Keratinocyte (primary cell): ENCODE data around the gene DNAJA3. TPM values are rescaled to one million over a fixed set of nuclear protein-coding genes. Genes with fewer than 3 reads are reported as not detected.

Experiments
- DNase-seq: peaks from one replicate; pipeline ENCODE4 v3.0.0-alpha.2; 2011; ENCODE audit warnings: low read depth, missing footprints, low spot score
- FAIRE-seq: peaks from 2 replicates; lab custom pipeline; 2011; peaks lifted over from hg19 to GRCh38; lab: Jason Lieb, UNC
- H2AFZ ChIP-seq: 2 replicates; pipeline ENCODE4 v1.6.0; 2012; ENCODE audit warnings: low read length, control low read depth, inconsistent platforms; ENCODE audit not compliant: control insufficient read depth
- H3K27ac ChIP-seq: 2 replicates; pipeline ENCODE4 v1.5.1; 2011; ENCODE audit warnings: low read length; ENCODE audit not compliant: control insufficient read depth, insufficient read depth
- H3K27me3 ChIP-seq: 3 replicates; pipeline ENCODE4 v1.6.0; 2011; ENCODE audit warnings: low read length; ENCODE audit not compliant: control insufficient read depth, insufficient read depth; ENCODE audit errors: extremely low read depth
- H3K36me3 ChIP-seq, 2 experiments: 2 replicates in 1 of 2; 3 replicates in 1 of 2; pipeline ENCODE4 v1.5.1; 2011; ENCODE audit warnings: low read length in 2 of 2, mild to moderate bottlenecking in 1 of 2; ENCODE audit not compliant: control insufficient read depth in 2 of 2, insufficient read depth in 2 of 2; ENCODE audit errors: extremely low read depth in 1 of 2
- H3K4me1 ChIP-seq: 3 replicates; pipeline ENCODE4 v1.5.1; 2011; ENCODE audit warnings: low read length; ENCODE audit not compliant: control insufficient read depth, insufficient read depth; ENCODE audit errors: extremely low read depth
- H3K4me2 ChIP-seq: 3 replicates; pipeline ENCODE4 v1.6.0; 2011; ENCODE audit warnings: low read depth, low read length; ENCODE audit not compliant: control insufficient read depth, insufficient read depth; ENCODE audit errors: extremely low read depth
- H3K4me3 ChIP-seq, 3 experiments: fragments of 200-600 bp in 1 of 3; sonication (generic) in 1 of 3; 2 replicates in 2 of 3; 3 replicates in 1 of 3; pipeline ENCODE4 v1.5.1; 2011 to 2016; ENCODE audit warnings: low read length in 3 of 3, mild to moderate bottlenecking in 3 of 3, control low read depth in 2 of 3, inconsistent platforms in 1 of 3, low read depth in 1 of 3, mixed read lengths in 1 of 3, mixed run types in 1 of 3, moderate library complexity in 1 of 3; ENCODE audit not compliant: control insufficient read depth in 2 of 3, insufficient read depth in 2 of 3; ENCODE audit errors: extremely low read depth in 1 of 3
- H3K79me2 ChIP-seq: 2 replicates; pipeline ENCODE4 v1.6.0; 2012; ENCODE audit warnings: low read length; ENCODE audit not compliant: control insufficient read depth, insufficient read depth
- H3K9ac ChIP-seq: 3 replicates; pipeline ENCODE4 v1.6.0; 2011; ENCODE audit warnings: low read length; ENCODE audit not compliant: control insufficient read depth, insufficient read depth; ENCODE audit errors: extremely low read depth
- H3K9me1 ChIP-seq: 3 replicates; pipeline ENCODE4 v1.6.0; 2011; ENCODE audit warnings: low read length; ENCODE audit not compliant: control insufficient read depth, insufficient read depth; ENCODE audit errors: extremely low read depth
- H3K9me3 ChIP-seq: 2 replicates; pipeline ENCODE4 v1.5.1; 2012; ENCODE audit warnings: low read depth, low read length; ENCODE audit not compliant: control insufficient read depth
- H4K20me1 ChIP-seq: 3 replicates; pipeline ENCODE4 v1.6.0; 2011; ENCODE audit warnings: low read length; ENCODE audit not compliant: control insufficient read depth, insufficient read depth; ENCODE audit errors: extremely low read depth
- EZH2 ChIP-seq: IDR thresholded peaks from one replicate; pipeline ENCODE4 v1.6.1; 2012; ENCODE audit warnings: inconsistent platforms, mild to moderate bottlenecking, low read length, moderate library complexity
- dilution Hi-C: fragments of 300-500 bp; cut with MboI; formaldehyde crosslinking; loops from one replicate; pipeline ENCODE4 v1.7.0; 2020; ENCODE audit warnings: low sequenced_read_pairs; ENCODE audit not compliant: extremely low pct_ligation_motif_present
- polyA plus RNA-seq, 5 experiments: library from polyadenylated mRNA; depleted of rRNA in 3 of 5; stranded (reverse) in 3 of 5; stranded (forward) in 1 of 5; unstranded in 1 of 5; fragments of >200 nt; gene quantifications; 1 replicate in 1 of 5; 2 replicates in 3 of 5; 3 replicates in 1 of 5; pipeline versions ENCODE4 v1.2.1 to v1.2.3, GENCODE V29; 2011 to 2012; ENCODE audit warnings: missing spikeins in 2 of 5, low read depth in 1 of 5, low replicate concordance in 1 of 5
- TF ChIP-seq, protein P1 (sequence below), 3 experiments: IDR thresholded peaks in 1 of 3; conservative IDR thresholded peaks in 1 of 3; optimal IDR thresholded peaks in 1 of 3; 2 replicates in 2 of 3; 3 replicates in 1 of 3; pipeline versions ENCODE3 to v1.5.1; 2011; ENCODE audit warnings: low read length in 3 of 3, mild to moderate bottlenecking in 3 of 3, moderate library complexity in 2 of 3, control low read depth in 1 of 3, inconsistent platforms in 1 of 3; ENCODE audit not compliant: insufficient read depth in 2 of 3; ENCODE audit errors: extremely low read depth in 1 of 3

DNAJA3 gene
- polyA plus RNA-seq, 1 donor (not counting 4 experiments of a cell fraction or from before 2014, with no cell fraction given), result 48.4 TPM

DNA sequence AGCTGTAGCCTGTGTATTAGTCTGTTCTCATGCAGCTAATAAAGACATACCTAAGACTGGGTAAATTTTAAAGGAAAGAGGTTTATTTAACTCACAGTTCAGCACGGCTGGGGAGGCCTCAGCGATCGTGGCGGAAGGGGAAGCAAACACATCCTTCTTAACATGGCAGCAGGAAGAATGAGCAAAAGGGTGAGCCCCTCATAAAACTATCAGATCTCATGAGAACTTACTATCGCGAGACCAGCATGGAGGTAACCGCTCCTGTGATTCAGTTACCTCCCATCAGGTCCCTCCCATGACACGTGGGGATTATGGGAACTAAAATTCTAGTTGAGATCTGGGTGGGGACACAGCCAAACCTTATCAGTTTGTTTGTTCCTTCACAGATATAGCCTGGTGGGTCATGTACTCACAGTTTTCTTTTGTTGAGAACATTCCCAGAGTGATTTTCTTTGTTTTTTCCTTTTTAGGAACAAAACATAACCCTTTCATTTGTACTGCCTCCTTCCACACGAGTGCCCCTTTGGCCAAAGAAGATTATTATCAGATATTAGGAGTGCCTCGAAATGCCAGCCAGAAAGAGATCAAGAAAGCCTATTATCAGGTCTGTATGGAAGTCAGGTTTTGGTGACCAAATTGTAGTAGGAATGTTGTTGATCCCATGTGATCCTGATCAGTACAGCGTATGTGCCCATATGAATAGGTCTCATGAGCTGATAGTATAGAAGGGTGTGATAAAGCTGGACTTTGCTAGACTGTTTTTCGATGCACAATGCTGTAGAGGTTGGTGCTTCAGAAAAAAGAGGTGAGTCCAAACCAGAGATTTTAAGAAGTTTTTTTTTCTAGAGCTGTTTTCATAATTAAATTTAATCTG, 8.5 kb downstream of the DNAJA3 start:
- H3K36me3 ChIP-seq, result peaks cover 20 to 30% of the 10 kb centered on the region in 2 experiments
- H3K79me2 ChIP-seq, result peaks cover 50% of the 10 kb centered on the region
- FAIRE-seq, result no peak

DNA sequence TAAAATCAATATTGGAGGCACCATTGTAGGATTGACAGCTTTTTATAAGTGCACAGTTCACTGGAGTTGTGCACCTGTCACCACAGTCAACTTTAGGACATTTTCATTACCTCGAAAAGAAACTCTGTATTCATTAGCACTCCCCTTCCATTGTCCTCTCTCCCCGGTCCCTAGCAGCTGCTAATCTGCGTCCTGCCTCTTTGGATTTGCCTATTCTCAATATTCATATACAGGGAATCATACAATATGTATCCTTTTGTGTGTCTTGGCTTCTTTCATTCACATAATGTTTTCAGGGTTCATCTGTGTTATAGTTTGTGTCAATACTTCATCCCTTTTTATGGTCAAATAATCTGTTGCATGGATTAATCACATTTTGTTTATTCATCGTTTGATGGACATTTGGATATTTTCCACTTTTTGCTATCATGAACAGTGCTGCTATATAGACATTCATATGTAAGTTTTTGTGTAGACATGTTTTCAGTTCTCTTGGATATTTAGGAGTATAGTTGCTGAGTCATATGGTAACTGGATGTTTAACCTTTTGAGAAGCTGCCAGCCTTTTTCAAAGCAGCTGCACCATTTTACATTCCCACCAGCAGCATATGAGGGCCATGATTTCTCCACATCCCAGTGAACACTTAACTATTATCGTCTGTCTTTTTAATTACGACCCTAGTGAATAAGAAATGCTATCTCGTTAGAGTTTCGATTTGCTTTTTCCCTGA, 9.8 kb downstream of the DNAJA3 start:
- Histone ChIP-seq H3K4me1 (no peaks in the 10 kb centered on the region), H4K20me1 (peaks cover 4% of the 10 kb centered on the region), H2AFZ (no peak overlapping the region), H3K9me1 (no peaks in the 10 kb centered on the region), H3K27me3 (no peaks in the 10 kb centered on the region), H3K4me3 (no peak overlapping the region), H3K9me3 (no peaks in the 10 kb centered on the region), H3K79me2 (peaks cover 36% of the 10 kb centered on the region), H3K4me2 (no peak overlapping the region), H3K9ac (no peak overlapping the region), H3K27ac (no peak overlapping the region), H3K36me3 (peaks cover 27 to 37% of the 10 kb centered on the region in 2 experiments)
- dilution Hi-C loops, result no loop called here
- no peak for FAIRE-seq
- no peak for DNase-seq
- TF ChIP-seq, protein P1, sequence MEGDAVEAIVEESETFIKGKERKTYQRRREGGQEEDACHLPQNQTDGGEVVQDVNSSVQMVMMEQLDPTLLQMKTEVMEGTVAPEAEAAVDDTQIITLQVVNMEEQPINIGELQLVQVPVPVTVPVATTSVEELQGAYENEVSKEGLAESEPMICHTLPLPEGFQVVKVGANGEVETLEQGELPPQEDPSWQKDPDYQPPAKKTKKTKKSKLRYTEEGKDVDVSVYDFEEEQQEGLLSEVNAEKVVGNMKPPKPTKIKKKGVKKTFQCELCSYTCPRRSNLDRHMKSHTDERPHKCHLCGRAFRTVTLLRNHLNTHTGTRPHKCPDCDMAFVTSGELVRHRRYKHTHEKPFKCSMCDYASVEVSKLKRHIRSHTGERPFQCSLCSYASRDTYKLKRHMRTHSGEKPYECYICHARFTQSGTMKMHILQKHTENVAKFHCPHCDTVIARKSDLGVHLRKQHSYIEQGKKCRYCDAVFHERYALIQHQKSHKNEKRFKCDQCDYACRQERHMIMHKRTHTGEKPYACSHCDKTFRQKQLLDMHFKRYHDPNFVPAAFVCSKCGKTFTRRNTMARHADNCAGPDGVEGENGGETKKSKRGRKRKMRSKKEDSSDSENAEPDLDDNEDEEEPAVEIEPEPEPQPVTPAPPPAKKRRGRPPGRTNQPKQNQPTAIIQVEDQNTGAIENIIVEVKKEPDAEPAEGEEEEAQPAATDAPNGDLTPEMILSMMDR (optimal IDR thresholded peaks at IDR 0.05 in 1 of 3, IDR thresholded peaks at IDR 0.05 in 1 of 3, conservative IDR thresholded peaks at IDR 0.05 in 1 of 3; ENCODE audit: extremely low read depth in 1 of 3, insufficient read depth in 2 of 3, low read length in 3 of 3), result no peak
- no peak for TF ChIP-seq EZH2

More for the DNA sequence above, 8.5 kb downstream of the DNAJA3 start:
- H3K4me2 ChIP-seq, result no peak overlapping the region
- no peak for DNase-seq
- no peak overlapping the region for H3K9ac ChIP-seq
- H3K4me3 ChIP-seq, result no peak overlapping the region
- no peaks in the 10 kb centered on the region for H3K9me3 ChIP-seq
- TF ChIP-seq, protein P1 (optimal IDR thresholded peaks at IDR 0.05 in 1 of 3, IDR thresholded peaks at IDR 0.05 in 1 of 3, conservative IDR thresholded peaks at IDR 0.05 in 1 of 3; ENCODE audit: extremely low read depth in 1 of 3, insufficient read depth in 2 of 3, low read length in 3 of 3), result no peak
- no peak for TF ChIP-seq EZH2
- no peaks in the 10 kb centered on the region for H3K27me3 ChIP-seq
- peaks cover 4% of the 10 kb centered on the region for H4K20me1 ChIP-seq
- no peak overlapping the region for H2AFZ ChIP-seq
- no peak overlapping the region for H3K27ac ChIP-seq
- H3K4me1 ChIP-seq, result no peaks in the 10 kb centered on the region
- no peaks in the 10 kb centered on the region for H3K9me1 ChIP-seq
- dilution Hi-C loops, result no loop called here
